NT2/D1 (cell line): ENCODE data around the gene CNTN5.

Experiments used
- DNase-seq: peaks from one replicate; pipeline ENCODE4 v3.0.0-alpha.2; 2011; ENCODE audit warnings: low read depth, low spot score
- H3K27me3 ChIP-seq: 2 replicates; pipeline ENCODE4 v1.6.0; 2011; ENCODE audit warnings: mild to moderate bottlenecking; ENCODE audit not compliant: insufficient read length, insufficient read depth
- H3K36me3 ChIP-seq: 2 replicates; pipeline ENCODE4 v1.6.1; 2011; ENCODE audit warnings: mild to moderate bottlenecking, low read length, mixed read lengths; ENCODE audit not compliant: insufficient read depth, insufficient read length
- H3K4me1 ChIP-seq: 2 replicates; pipeline ENCODE4 v1.5.1; 2011; ENCODE audit not compliant: insufficient read depth, insufficient read length
- H3K4me3 ChIP-seq: 2 replicates; pipeline ENCODE4 v1.5.1; 2011; ENCODE audit warnings: low read depth; ENCODE audit not compliant: insufficient read length
- H3K9ac ChIP-seq: 2 replicates; pipeline ENCODE4 v1.6.0; 2011; ENCODE audit warnings: low read depth; ENCODE audit not compliant: insufficient read length
- H3K9me3 ChIP-seq: 2 replicates; pipeline ENCODE4 v1.5.1; 2011; ENCODE audit warnings: mild to moderate bottlenecking, low read length; ENCODE audit not compliant: insufficient read depth
- SUZ12 ChIP-seq: IDR thresholded peaks from 2 replicates; pipeline ENCODE4 v1.6.1; 2011; ENCODE audit not compliant: insufficient read length, insufficient read depth; ENCODE audit errors: extremely low read depth
- YY1 ChIP-seq: IDR thresholded peaks from 2 replicates; pipeline ENCODE4 v1.6.1; 2011; ENCODE audit not compliant: insufficient read length, insufficient read depth
- ZNF274 ChIP-seq: IDR thresholded peaks from 2 replicates; pipeline ENCODE4 v1.6.1; 2011; ENCODE audit warnings: mild to moderate bottlenecking, low read depth, low read length

Gene CNTN5

GRCh38 chr11:100297516-100297915 lies 1276.8 kb downstream of the CNTN5 start:
- TF ChIP-seq SUZ12 (no peak), YY1 (no peak), ZNF274 (no peak)
- Histone ChIP-seq H3K9me3 (no peaks in the 10 kb centered on the region), H3K4me1 (no peaks in the 10 kb centered on the region), H3K9ac (no peak overlapping the region), H3K36me3 (no peaks in the 10 kb centered on the region), H3K27me3 (no peaks in the 10 kb centered on the region), H3K4me3 (no peak overlapping the region)
- DNase-seq = no peak

- no peaks in the 10 kb centered on the region for H3K27me3 ChIP-seq
- TF ChIP-seq SUZ12 (no peak), ZNF274 (no peak), YY1 (no peak)
- no peak overlapping the region for H3K4me3 ChIP-seq
- DNase-seq = no peak
- H3K36me3 ChIP-seq = no peaks in the 10 kb centered on the region
- H3K9ac ChIP-seq = no peak overlapping the region
- no peaks in the 10 kb centered on the region for H3K4me1 ChIP-seq
- no peaks in the 10 kb centered on the region for H3K9me3 ChIP-seq
These were observed 1282.1 kb downstream of the CNTN5 start for GRCh38 chr11:100302824-100303223.

- Histone ChIP-seq H3K27me3 (no peaks in the 10 kb centered on the region), H3K9me3 (no peaks in the 10 kb centered on the region), H3K9ac (no peak overlapping the region), H3K4me3 (no peak overlapping the region), H3K36me3 (no peaks in the 10 kb centered on the region), H3K4me1 (no peaks in the 10 kb centered on the region)
- DNase-seq = no peak
- no peak for TF ChIP-seq YY1
- TF ChIP-seq ZNF274 = no peak
- no peak for TF ChIP-seq SUZ12
These were observed 1283.1 kb downstream of the CNTN5 start for GRCh38 chr11:100303897-100304296.

- TF ChIP-seq ZNF274 (no peak), SUZ12 (no peak), YY1 (no peak)
- Histone ChIP-seq H3K9ac (no peak overlapping the region), H3K4me1 (no peaks in the 10 kb centered on the region), H3K4me3 (no peak overlapping the region), H3K27me3 (no peaks in the 10 kb centered on the region), H3K36me3 (no peaks in the 10 kb centered on the region), H3K9me3 (no peaks in the 10 kb centered on the region)
- no peak for DNase-seq
These were observed 1287.5 kb downstream of the CNTN5 start for GRCh38 chr11:100308202-100308601.

GRCh38 chr11:100315946-100316345 lies 1295.2 kb downstream of the CNTN5 start:
- no peak for TF ChIP-seq SUZ12
- TF ChIP-seq YY1 = no peak
- TF ChIP-seq ZNF274 = no peak
- H3K27me3 ChIP-seq = no peaks in the 10 kb centered on the region

GRCh38 chr11:100316952-100317351 lies 1296.2 kb downstream of the CNTN5 start:
- DNase-seq = no peak
- H3K9ac ChIP-seq = no peak overlapping the region
- H3K4me1 ChIP-seq = no peaks in the 10 kb centered on the region
- no peak overlapping the region for H3K4me3 ChIP-seq
- H3K27me3 ChIP-seq = no peaks in the 10 kb centered on the region
- no peak for TF ChIP-seq ZNF274
- no peak for TF ChIP-seq YY1
- TF ChIP-seq SUZ12 = no peak
- no peaks in the 10 kb centered on the region for H3K36me3 ChIP-seq
- H3K9me3 ChIP-seq = no peaks in the 10 kb centered on the region

More at GRCh38 chr11:100315946-100316345, 1295.2 kb downstream of the CNTN5 start:
- no peaks in the 10 kb centered on the region for H3K9me3 ChIP-seq
- H3K4me1 ChIP-seq = no peaks in the 10 kb centered on the region
- DNase-seq = no peak
- no peak overlapping the region for H3K9ac ChIP-seq
- H3K4me3 ChIP-seq = no peak overlapping the region
- H3K36me3 ChIP-seq = no peaks in the 10 kb centered on the region

- Histone ChIP-seq H3K4me3 (no peak overlapping the region), H3K9ac (no peak overlapping the region), H3K36me3 (no peaks in the 10 kb centered on the region), H3K9me3 (no peaks in the 10 kb centered on the region), H3K27me3 (no peaks in the 10 kb centered on the region), H3K4me1 (no peaks in the 10 kb centered on the region)
- no peak for DNase-seq
- TF ChIP-seq SUZ12 (no peak), ZNF274 (no peak), YY1 (no peak)
These were observed 1298.9 kb downstream of the CNTN5 start for GRCh38 chr11:100319691-100320090.

- no peak for DNase-seq
- H3K27me3 ChIP-seq = no peaks in the 10 kb centered on the region
- no peak overlapping the region for H3K9ac ChIP-seq
- H3K4me1 ChIP-seq = no peaks in the 10 kb centered on the region
- no peaks in the 10 kb centered on the region for H3K9me3 ChIP-seq
- H3K4me3 ChIP-seq = no peak overlapping the region
- H3K36me3 ChIP-seq = no peaks in the 10 kb centered on the region
- TF ChIP-seq YY1 (no peak), ZNF274 (no peak), SUZ12 (no peak)
These were observed 1308.0 kb downstream of the CNTN5 start for GRCh38 chr11:100328626-100329340.
